Tibial nerve (tissue), 4 donors: Measurements from ENCODE around the gene RRAGD. TPM values are rescaled to one million over a fixed set of nuclear protein-coding genes. Genes with fewer than 3 reads are reported as not detected.

ENCODE experiments used
- DNase-seq, 2 donors: peaks; one replicate each; pipeline ENCODE4 v3.0.0-alpha.2; 2019; ENCODE audit warnings: low spot score in 2 of 2
- H3K27ac ChIP-seq, 4 donors: fragments of 200-600 bp; sonication (generic) in 3 of 4; one replicate each; pipeline ENCODE4 v1.5.1; 2017 to 2019; ENCODE audit warnings: mild to moderate bottlenecking in 1 of 4
- H3K27me3 ChIP-seq, 2 donors: fragments of 200-600 bp; sonication (generic) in 1 of 2; one replicate each; pipeline versions ENCODE4 v1.5.1 to v1.6.0; 2017 to 2019
- H3K36me3 ChIP-seq, 3 donors: fragments of 200-600 bp; sonication (generic); one replicate each; pipeline ENCODE4 v1.5.1; 2018 to 2019
- H3K4me1 ChIP-seq, 4 donors: fragments of 200-600 bp; sonication (generic) in 3 of 4; one replicate each; pipeline ENCODE4 v1.5.1; 2017 to 2019
- H3K4me3 ChIP-seq, 4 donors: fragments of 200-600 bp; sonication (generic) in 3 of 4; one replicate each; pipeline ENCODE4 v1.5.1; 2017 to 2019; ENCODE audit warnings: mild to moderate bottlenecking in 1 of 4, moderate library complexity in 1 of 4
- H3K9me3 ChIP-seq, 4 donors: fragments of 200-600 bp; sonication (generic) in 3 of 4; one replicate each; pipeline ENCODE4 v1.5.1; 2017 to 2019
- EP300 ChIP-seq, 2 donors: sonication (generic); formaldehyde crosslinking; IDR thresholded peaks; one replicate each; pipeline ENCODE4 v1.6.1; 2017; ENCODE audit warnings: antibody characterized with exemption in 2 of 2, mild to moderate bottlenecking in 1 of 2
- POLR2A ChIP-seq, 2 donors: fragments of 450-650 bp; IDR thresholded peaks; one replicate each; pipeline ENCODE4 v1.6.1; 2017; ENCODE audit warnings: antibody characterized with exemption in 2 of 2, mild to moderate bottlenecking in 2 of 2, moderate library complexity in 2 of 2
- WGBS, 2 donors: methylation state at CpG; one replicate each; pipeline ENCODE4 v1.1.5; 2018; 5-methylcytosine and 5-hydroxymethylcytosine counted together
- total RNA-seq, 4 donors: library from RNA; depleted of rRNA; stranded (reverse); fragments of >200 nt; gene quantifications; one replicate each; pipeline ENCODE4 v1.1.0, GENCODE V29; 2016
- TF ChIP-seq, protein P1 (sequence below), 5 experiments: fragments of 200-600 bp in 3 of 5; fragments of 450-650 bp in 2 of 5; sonication (generic) in 3 of 5; IDR thresholded peaks; one replicate each; pipeline ENCODE4 v1.5.1; 2016 to 2019; ENCODE audit warnings: antibody characterized with exemption in 5 of 5, mild to moderate bottlenecking in 3 of 5, moderate library complexity in 2 of 5

Gene RRAGD
- total RNA-seq, 4 donors from 2014 or later, result 10.9 to 21.3 (median 15.2) TPM

DNA sequence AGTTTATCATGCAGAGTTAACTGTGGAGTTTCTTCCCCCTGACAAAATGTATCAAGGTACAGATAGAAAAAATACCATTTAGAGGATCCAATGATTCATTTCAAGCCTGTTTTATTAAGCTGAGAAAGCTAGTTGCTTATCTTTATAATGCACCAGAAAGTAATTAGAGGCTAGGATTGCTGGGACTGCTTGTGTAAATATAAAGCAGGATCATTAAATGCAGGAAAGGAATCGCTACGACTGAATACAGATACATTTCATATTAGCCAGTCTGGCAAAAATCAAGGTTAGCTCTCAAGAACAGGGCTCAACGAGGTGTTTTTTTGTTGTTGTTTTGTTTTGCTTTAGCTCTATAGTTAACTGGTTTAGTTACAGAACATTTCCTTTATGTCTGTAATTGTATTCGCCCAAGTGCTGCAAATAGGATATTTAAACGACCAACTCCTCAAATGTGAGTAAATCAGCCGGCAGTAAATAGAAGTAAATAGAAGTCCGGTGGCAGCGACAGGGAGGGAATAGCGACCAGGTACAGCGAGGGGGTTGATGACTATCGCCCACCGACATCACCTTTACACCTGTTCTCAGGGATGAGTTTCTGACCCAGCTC is 60.3 kb downstream of the RRAGD start:
- Histone ChIP-seq H3K27me3 (no peaks in the 10 kb centered on the region), H3K9me3 (no peaks in the 10 kb centered on the region), H3K27ac (peak overlapping the region; percentile 90 to 99 (median 98)), H3K4me3 (peak overlapping the region; percentile 81 to 94 (median 91)), H3K4me1 (peaks cover 0 to 51% (median 23%) of the 10 kb centered on the region in 4 donors), H3K36me3 (no peaks in the 10 kb centered on the region)
- TF ChIP-seq POLR2A (IDR thresholded peaks at IDR 0.05) (no peak), EP300 (IDR thresholded peaks at IDR 0.05) (no peak)
- TF ChIP-seq, protein P1, sequence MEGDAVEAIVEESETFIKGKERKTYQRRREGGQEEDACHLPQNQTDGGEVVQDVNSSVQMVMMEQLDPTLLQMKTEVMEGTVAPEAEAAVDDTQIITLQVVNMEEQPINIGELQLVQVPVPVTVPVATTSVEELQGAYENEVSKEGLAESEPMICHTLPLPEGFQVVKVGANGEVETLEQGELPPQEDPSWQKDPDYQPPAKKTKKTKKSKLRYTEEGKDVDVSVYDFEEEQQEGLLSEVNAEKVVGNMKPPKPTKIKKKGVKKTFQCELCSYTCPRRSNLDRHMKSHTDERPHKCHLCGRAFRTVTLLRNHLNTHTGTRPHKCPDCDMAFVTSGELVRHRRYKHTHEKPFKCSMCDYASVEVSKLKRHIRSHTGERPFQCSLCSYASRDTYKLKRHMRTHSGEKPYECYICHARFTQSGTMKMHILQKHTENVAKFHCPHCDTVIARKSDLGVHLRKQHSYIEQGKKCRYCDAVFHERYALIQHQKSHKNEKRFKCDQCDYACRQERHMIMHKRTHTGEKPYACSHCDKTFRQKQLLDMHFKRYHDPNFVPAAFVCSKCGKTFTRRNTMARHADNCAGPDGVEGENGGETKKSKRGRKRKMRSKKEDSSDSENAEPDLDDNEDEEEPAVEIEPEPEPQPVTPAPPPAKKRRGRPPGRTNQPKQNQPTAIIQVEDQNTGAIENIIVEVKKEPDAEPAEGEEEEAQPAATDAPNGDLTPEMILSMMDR (IDR thresholded peaks at IDR 0.05), result no peak
- no peak for DNase-seq
- 1 to 2% methylated on average over 12 of the region's 12 CpGs for WGBS, 2 donors

DNA sequence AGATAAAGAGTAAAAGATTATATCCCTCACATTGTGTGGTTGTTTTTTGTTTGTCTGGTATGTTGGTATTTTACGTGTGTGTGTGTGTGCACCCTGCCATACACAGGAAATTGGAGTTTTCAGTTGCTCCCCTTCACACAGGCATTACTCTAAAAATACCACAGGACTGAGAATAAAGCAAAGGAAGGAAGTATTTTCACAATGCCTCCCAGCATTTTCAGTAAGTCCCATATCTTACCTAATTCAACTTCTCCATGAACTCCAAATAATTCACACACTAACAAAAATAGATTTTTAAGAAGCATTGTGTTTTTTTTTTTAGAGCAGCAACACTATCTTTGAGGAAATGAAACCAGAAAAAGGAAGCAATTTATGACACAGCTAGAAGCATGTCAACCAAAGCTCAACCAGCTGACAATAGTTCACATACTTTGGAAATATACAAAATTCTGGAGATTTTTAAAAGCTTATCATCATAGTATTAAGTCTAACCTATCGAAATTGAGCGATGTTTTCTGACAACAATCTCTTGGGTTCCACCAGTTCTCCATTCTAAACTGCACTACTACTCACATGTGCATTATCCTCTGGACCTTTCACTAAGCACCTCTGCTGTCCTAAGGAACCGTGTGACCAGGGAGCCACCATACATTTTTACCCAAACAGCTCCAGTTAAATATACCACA is 61.6 kb downstream of the RRAGD start:
- WGBS, 2 donors, result 47 to 49% methylated on average over 4 of the region's 4 CpGs
- H3K4me1 ChIP-seq, result peaks cover 0 to 54% (median 23%) of the 10 kb centered on the region in 4 donors
- no peak for DNase-seq
- no peaks in the 10 kb centered on the region for H3K9me3 ChIP-seq
- peak overlapping the region in 3 of 4 donors; percentile 18 to 94 (median 94) for H3K4me3 ChIP-seq
- no peaks in the 10 kb centered on the region for H3K27me3 ChIP-seq
- H3K36me3 ChIP-seq, result no peaks in the 10 kb centered on the region
- peak overlapping the region in 3 of 4 donors; percentile 55 to 99 (median 97) for H3K27ac ChIP-seq
- TF ChIP-seq EP300 (IDR thresholded peaks at IDR 0.05) (peak; percentile 15 to 78), POLR2A (IDR thresholded peaks at IDR 0.05) (no peak)
- TF ChIP-seq, protein P1 (IDR thresholded peaks at IDR 0.05), result no peak

DNA sequence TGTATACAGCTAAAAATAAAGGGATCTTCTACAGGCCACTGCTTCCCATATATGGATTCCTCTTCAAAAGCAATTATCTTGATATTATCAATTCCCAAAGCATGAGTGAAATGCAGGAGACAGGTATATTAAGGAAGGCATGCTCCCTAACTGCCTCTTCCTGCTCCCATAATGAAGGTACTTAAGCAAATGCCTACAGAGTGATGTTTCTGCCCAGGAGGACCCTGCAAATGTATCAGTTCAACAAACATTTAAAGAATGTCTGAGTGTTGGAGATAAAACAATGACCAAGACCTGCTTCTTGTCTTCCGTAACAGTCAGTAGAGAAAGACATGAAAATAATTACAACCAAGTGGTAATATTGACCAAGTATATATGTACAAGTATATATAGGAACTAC is 63.7 kb downstream of the RRAGD start:
- H3K9me3 ChIP-seq, result no peaks in the 10 kb centered on the region
- no peaks in the 10 kb centered on the region for H3K36me3 ChIP-seq
- no peaks in the 10 kb centered on the region for H3K27me3 ChIP-seq
- DNase-seq, result no peak
- H3K4me3 ChIP-seq, result no peak overlapping the region
- peak overlapping the region in 2 of 4 donors; percentile 18 to 27 for H3K27ac ChIP-seq
- TF ChIP-seq POLR2A (IDR thresholded peaks at IDR 0.05), result no peak
- no peak for TF ChIP-seq EP300 (IDR thresholded peaks at IDR 0.05)
- TF ChIP-seq, protein P1 (IDR thresholded peaks at IDR 0.05), result no peak
- 96 to 100% methylated on average over 1 of the region's 1 CpG for WGBS, 2 donors
- H3K4me1 ChIP-seq, result peaks cover 0 to 60% (median 22%) of the 10 kb centered on the region in 4 donors

DNA sequence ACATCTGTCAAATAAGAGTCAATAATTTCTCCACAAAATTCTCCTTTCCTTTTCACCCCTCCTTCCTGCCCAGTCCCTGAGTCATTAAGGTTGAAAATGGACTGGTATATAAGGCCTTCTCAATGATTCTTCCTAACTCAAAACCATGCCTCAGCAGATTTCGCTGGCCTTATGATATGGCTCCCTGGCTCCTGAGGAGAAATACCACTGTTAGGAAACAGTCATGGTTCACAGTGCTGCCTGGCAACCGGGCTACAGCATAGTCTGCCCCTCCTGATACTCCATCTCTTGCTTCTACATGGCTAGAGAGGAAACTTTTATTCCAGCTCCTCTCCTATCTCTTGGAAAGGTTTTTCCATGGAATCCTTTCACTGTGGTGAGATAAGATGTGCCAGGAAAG is 64.2 kb downstream of the RRAGD start:
- H3K9me3 ChIP-seq, result no peaks in the 10 kb centered on the region
- peak overlapping the region in 2 of 4 donors; percentile 4 to 27 for H3K27ac ChIP-seq
- WGBS, 2 donors, result 54 to 81% methylated on average over 2 of the region's 2 CpGs
- no peaks in the 10 kb centered on the region for H3K27me3 ChIP-seq
- no peak for DNase-seq
- no peak overlapping the region for H3K4me3 ChIP-seq
- H3K4me1 ChIP-seq, result peaks cover 0 to 59% (median 21%) of the 10 kb centered on the region in 4 donors
- TF ChIP-seq EP300 (IDR thresholded peaks at IDR 0.05), result no peak
- TF ChIP-seq POLR2A (IDR thresholded peaks at IDR 0.05), result no peak
- TF ChIP-seq, protein P1 (IDR thresholded peaks at IDR 0.05), result no peak
- no peaks in the 10 kb centered on the region for H3K36me3 ChIP-seq

DNA sequence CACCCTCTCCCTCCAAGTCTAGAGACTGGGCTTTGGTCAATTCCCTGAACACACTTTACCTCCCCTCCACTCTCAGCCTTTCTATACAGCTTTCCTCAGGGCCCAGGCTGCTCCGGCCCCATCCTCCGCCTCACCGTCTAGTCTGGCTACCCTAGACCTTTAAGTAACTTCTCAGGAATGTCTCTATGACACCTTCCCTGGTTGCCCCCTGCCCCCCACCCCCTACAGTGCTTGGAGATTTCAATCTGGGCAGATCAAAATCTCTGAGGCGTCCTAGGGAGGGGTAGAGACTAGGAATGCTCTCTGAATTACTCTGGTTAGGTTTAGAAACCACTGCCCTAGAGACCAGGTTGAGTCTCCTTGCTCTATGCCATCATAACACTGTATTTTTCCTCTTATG is 65.6 kb downstream of the RRAGD start:
- peaks cover 0 to 55% (median 21%) of the 10 kb centered on the region in 4 donors for H3K4me1 ChIP-seq
- 85 to 86% methylated on average over 4 of the region's 4 CpGs for WGBS, 2 donors

More for the DNA sequence above, 65.6 kb downstream of the RRAGD start:
- no peaks in the 10 kb centered on the region for H3K27me3 ChIP-seq
- DNase-seq, result no peak
- no peaks in the 10 kb centered on the region for H3K9me3 ChIP-seq
- no peak overlapping the region for H3K4me3 ChIP-seq
- H3K36me3 ChIP-seq, result peaks cover 0 to 8% (median 8%) of the 10 kb centered on the region in 3 donors
- no peak overlapping the region for H3K27ac ChIP-seq
- TF ChIP-seq, protein P1 (IDR thresholded peaks at IDR 0.05), result no peak
- no peak for TF ChIP-seq POLR2A (IDR thresholded peaks at IDR 0.05)
- no peak for TF ChIP-seq EP300 (IDR thresholded peaks at IDR 0.05)
